CD4-positive, alpha-beta T cell treated with Interleukin-15 for 1 hour (primary cell): ENCODE measurements around the gene STXBP3.
"Not testable (repeated sequence)": the region's sequence is repeated elsewhere in the genome, so short reads cannot be mapped to it uniquely, and the experiment has no call there.

Source experiments
- DNase-seq: peaks from one replicate; pipeline ENCODE4 v3.0.0-alpha.2; 2020

STXBP3 gene

DNA sequence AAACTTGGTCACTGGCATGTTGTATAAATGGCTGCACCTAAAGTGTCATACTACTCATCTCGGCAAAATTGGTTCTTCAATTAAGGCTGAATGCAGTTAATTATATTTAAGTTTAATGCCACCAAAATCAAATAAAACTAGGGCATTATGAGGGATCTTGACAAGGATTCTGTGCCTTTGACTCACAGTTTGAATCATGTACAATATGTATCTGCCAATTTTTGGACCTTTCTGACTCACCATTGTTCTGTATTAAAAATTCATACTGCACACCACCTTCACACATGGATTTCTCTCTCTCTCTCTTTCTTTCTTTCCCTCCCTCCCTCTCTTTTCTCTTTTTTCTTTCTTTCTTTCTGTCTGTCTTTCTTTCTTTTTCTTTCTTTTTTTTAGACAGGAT, 14.1 kb upstream of the STXBP3 start:
- no peak for DNase-seq

- DNase-seq: no peak
These were observed 12.2 kb upstream of the STXBP3 start for GRCh38 chr1:108734171-108734865.

DNA sequence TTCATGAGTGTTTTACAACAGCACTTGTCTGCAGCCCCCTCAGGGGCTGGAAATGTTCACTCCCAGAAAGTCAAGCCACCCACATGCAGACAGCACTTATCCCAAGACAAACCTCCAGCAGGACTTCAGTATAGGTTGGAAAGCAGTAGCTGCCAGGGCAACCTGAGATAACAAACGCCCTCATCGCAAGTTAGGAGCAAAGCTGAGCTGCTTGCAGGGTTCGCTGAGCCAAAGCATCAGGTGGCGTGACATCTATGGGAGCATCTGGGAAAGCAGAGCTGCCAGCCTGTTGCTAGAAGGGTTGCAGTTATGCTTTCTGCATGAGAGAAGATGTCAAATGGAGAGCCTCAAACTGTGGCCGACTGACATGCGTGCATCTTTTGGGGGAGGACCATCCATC, 4.2 kb upstream of the STXBP3 start:
- DNase-seq: no peak

- no peak for DNase-seq
These were observed 493 bp upstream of the STXBP3 start for GRCh38 chr1:108745980-108746381.

DNA sequence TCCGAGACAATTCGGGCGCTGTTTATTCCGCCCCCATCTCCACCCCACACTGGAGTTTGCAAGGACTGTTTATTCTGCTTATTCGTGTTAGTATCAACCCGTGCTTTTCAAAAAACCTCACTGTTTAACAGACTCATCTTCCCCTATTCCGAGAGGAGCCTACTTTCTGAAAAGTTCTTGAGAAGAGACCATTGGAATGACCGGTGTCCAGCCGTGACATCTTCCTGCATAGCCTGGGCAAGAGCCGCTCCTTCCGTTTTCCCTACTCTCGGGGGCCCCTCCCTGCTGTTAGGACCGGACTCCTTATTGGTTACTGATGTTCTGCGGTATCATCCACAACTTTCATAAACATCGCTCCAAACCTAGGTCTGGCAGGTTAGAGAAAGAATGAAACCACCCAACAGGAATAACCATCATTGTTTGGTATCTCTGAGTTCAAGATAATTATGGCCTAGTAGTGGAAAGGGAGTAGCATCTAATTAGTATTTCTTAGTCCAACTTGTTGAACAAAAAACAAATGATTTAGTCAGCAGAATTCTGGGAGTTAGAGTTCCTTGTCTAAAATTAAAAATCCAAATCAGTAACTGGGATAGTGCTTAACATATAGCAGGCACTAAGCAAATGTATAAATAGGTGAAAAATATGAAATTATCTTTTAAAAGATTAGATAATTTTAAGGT, 837 bp downstream of the STXBP3 start:
- peak; percentile 66 for DNase-seq

GRCh38 chr1:108747898-108748297, 1.4 kb downstream of the STXBP3 start:
- no peak for DNase-seq

DNA sequence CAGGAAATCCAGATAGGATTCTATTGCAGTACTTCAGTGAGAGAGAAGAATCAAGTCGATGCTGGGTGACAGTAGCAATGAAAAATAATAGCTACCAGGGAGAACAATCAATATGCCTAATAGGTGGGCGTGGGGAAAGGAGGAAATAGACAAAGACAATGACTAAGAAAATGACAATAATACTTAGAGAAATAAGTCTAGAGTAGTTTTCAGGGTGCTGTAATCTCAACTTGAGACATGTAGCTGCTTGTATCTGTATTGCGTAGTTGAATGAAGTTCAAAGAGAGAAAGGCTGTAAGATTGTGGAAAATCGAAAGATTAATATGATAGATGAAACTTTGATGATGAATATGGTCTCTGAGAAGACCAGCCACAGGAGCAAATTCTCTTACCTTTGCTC, 2.6 kb downstream of the STXBP3 start:
- DNase-seq: no peak

DNA sequence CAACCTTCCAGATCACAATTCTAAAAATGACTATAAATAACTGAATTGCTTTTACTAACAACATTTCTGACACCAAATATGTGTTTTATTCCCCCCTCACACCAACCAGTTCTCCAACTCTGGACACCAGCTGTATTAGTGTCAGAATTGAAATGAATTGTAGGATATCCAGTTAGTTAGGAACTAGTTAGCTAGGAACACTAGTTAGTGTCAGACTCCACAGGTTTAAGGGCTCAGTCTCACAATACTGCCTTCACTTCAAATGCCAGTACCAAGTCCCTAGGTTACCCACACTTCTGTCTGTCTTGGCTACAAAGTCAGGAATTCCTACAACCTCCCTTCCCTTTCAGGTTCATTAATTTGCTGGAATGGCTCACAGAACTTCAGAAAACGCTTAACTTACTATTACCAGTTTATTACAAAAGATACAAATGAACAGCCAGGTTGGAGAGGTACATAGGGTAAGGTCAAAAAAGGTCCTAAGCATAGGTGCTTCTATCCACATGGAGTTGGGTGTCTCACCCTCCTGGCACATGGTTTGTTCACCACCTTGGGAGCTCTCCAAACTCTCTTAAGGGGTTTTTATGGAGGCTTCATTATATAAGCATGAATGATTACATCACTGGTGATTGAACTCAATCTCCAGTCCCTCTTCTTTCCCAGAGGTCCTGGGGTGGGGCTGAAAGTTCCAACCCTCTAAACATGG, 4.2 kb downstream of the STXBP3 start:
- DNase-seq: no peak

- DNase-seq: no peak
These were observed 6.9 kb downstream of the STXBP3 start for GRCh38 chr1:108753363-108753762.

GRCh38 chr1:108758796-108759195, 12.3 kb downstream of the STXBP3 start:
- DNase-seq: no peak

DNA sequence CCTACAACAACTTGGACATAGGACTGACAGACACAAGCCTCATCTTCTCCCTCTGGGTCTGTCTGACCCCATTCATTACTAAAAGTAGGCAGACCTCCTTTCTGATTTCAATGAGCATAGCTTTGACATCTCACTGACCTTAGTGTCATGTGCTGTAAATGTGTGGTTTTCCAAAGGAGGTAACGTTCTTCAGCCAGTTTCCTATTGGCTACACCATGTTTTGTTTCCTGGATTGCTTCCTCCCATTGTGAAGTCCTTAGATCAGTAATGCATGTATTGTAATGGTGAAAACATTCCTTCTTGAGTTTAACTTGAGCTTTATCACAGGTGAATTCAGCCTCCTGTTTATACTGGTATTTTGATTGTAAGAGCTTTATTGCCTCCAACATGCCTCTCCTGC, 20.6 kb downstream of the STXBP3 start:
- DNase-seq: no peak

- DNase-seq: no peak
These were observed 21.2 kb downstream of the STXBP3 start for GRCh38 chr1:108767708-108768107.

- no peak for DNase-seq
These were observed 31.4 kb downstream of the STXBP3 start for GRCh38 chr1:108777839-108778238.

DNA sequence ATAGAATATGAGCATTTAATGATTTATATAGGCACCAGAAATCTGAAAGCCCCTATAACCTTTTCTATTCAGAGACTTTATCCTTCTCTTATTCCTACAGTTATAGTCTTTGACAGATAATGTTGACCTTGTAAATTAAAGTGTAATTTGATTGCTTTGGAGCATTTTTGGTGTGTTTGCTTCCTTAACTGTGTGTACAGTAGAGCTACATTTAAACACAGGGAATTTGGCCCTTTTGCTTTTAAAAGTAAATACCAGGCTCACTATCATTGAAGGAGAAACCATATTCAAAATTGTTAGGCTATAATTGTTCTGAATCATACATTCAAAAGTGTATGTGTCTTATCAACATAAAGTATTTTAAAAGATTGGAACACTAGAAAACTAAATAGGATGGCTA, 33.0 kb downstream of the STXBP3 start:
- no peak for DNase-seq

DNA sequence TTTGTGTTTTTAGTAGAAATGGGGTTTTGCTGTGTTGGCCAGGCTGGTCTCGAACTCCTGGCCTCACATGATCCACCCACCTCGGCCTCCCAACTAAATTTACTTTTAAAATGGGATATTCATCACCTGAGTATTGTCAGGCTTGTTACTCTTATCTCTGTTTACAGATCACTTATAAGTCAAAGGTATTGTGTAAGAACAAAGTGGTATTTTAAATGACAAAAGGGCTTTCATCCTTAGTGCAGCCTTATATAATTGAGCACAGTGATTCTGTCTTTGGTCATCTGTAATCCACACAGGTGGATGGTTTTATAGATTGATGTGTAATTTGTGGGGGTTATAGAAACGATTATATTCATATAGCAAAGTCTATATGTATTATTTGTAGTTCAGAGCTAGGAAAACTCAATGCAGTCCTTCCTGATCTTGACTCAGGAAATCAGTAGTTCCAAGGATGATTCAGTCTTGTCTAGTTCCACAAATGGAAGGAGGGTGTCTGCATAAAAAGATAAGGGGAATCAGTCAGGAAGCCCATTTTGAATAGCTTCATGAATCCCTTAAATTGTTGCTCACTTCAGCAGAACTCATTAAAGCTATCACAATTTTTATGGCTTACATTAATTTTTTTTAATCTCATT, 34.6 kb downstream of the STXBP3 start:
- DNase-seq: no peak

DNA sequence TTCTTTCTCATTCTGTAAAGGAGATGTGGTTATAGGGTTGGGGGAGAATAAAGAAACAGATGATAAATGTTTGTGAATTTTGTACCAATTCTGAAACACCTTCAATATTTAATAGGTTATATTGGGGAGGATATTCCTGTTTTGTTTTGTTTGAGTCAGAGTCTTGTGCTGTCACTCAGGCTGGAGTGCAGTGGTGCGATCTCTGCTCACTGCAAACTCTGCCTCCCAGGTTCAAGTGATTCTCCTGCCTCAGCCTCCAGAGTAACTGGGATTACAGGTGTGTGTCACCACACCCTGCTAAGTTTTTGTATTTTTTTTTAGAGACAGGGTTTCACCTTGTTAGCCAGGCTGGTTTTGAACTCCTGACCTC, 35.1 kb downstream of the STXBP3 start:
- not testable (repeated sequence) for DNase-seq

DNA sequence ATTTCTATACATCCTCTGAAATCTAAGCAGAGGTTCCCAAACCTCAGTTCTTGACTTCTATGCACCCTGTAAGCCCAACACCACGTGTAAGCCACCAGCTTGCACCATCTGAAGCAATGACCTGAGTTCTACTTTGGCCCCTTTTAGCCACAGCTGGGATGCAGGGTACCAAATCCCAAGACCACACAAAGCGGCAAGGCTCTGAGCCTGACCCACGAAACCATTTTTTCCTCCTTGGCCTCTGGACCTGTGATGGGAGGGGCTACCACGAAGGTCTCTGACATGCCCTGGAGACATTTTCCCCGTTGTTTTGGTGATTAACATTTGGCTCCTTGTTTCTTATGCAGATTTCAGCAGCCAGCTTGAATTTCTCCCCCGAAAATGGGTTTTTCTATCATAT, 38.8 kb downstream of the STXBP3 start:
- DNase-seq: no peak

DNA sequence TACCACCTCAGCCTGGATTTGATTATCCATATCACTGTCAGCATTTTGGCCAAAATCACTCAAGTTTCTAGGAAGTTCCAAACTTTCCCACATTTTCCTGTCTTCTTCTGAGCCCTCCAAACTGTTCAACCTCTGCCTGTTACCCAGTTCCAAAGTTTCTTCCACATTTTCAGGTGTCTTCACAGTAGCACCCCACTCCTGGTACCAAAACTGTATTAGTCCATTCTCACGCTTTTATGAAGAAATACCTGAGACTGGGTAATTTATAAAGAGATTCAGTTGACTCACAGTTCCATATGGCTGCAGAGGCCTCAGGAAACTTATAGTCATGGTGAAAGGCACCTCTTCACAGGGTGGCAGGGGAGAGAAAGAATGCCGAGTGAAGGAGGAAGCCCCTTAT, 39.4 kb downstream of the STXBP3 start:
- no peak for DNase-seq

DNA sequence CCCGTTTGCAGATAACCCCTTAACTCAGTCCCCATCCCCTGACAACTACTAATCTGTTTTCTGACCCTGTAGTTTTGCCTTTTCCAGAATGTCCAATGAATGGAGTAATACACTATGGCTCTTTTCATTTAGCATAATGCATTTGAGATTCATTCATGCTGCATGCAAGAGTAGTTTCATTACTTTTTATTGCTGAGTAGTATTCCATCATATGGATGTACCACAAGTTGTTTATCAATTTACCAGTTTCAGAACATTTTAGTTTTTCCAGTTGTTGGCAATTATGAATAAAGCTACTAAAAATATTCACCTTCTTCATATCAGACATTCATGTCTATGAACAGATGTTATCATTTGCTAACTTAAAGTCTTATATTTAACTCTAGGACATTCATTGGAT, 45.3 kb downstream of the STXBP3 start:
- no peak for DNase-seq

GRCh38 chr1:108792420-108792819, 45.9 kb downstream of the STXBP3 start:
- DNase-seq: no peak

DNA sequence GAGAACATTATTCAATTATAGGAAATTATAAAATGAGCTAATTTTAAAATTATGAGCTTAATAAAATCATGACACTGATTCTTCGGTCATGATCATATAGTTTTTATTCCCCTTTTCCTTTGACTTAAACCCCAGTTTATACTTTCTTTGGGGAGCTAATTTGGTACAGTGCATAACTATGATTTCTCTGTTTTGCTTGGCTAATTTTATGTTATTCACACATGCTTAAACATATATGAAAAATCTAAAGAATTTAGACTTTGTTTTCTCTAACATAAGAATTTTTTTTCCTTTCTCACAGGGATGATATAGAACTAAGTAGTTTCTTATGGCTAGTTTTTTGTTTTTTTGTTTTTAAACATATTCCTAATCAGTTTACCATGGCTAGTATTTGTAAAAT, 52.5 kb downstream of the STXBP3 start:
- DNase-seq: no peak

DNA sequence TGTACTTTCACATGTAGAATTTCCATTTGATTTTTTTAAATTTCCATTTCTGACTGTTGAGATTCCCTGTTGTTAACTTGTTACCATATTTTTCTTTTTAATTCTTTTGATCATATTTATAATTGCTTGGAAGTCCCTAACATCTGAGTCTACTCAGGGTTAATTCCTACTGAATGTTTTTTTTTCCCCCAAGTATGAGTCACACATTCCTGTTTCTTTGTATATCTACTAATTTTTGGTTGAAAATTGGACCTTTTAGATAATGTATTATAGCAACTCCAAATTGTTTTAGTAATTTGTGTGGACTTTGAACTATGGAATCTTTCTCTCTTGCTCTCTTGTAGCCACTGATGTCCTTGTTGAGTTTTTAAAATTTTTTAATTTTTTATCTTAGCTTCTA, 54.6 kb downstream of the STXBP3 start:
- no peak for DNase-seq

DNA sequence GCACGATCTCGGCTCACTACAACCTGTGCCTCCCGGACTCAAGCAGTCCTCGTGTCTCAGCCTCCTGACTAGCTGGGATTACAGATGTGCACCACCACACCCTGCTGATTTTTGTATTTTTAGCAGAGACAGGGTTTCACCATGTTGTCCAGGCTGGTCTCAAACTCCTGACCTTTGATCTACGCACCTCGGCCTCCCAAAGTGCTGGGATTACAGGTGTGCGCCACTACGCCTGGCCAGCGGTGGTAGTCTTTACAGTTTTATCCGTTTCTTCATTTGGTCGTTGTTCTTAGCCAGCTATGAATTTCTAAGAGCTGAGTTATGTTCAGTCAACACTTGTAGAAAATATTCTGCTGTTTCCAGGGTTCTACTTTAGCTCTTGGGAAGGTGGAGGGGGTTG, 57.1 kb downstream of the STXBP3 start:
- DNase-seq: no peak

GRCh38 chr1:108808438-108808837, 62.0 kb downstream of the STXBP3 start:
- no peak for DNase-seq
